Activated CD4-positive, CD25-positive, alpha-beta regulatory T cell (primary cell): Measurements from ENCODE around the gene FAIM.
"Not testable (repeated sequence)": the region's sequence is repeated elsewhere in the genome, so short reads cannot be mapped to it uniquely, and the experiment has no call there.

ENCODE experiments used
- DNase-seq, 4 experiments: peaks; one replicate each; lab custom pipeline; 2025; lab: John Stamatoyannopoulos, UW

Gene FAIM

GRCh38 chr3:138680974-138681373 lies 72.4 kb downstream of the FAIM start:
- not testable (repeated sequence) for DNase-seq

DNA sequence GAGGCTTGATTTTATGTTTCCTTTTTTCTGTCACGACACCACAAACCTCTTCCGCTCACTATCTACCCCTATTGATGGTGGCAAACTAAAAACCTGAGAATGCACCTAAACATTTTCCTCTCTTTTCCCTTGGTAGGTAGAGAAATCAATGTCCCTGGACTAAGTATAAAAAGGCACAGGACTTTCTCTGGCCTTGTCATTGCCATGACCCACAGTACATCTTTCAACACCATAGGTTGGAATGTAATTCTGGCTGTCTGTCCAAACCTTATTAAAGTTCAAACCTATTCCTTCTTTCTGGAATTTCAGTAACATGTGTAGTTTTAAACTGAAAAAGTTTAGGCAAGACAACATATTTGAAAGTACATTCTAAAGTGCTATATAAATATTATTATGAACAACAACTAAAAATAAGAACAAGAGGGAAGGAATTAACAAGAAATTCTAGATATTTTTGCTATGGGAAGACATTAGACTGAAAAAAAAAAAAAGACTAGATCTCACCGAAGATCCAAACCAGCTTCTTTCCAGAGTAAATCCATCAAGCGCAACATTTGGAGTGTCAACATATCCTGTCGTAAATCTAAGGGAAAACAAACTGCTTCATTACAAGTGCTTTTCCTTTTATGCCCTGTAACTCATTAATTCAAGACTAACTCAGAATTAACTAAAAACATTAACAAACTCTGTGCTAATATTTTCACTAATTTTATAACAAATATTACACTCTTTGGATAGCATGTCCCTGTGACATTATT lies 73.1 kb downstream of the FAIM start:
- DNase-seq: no peak

DNA sequence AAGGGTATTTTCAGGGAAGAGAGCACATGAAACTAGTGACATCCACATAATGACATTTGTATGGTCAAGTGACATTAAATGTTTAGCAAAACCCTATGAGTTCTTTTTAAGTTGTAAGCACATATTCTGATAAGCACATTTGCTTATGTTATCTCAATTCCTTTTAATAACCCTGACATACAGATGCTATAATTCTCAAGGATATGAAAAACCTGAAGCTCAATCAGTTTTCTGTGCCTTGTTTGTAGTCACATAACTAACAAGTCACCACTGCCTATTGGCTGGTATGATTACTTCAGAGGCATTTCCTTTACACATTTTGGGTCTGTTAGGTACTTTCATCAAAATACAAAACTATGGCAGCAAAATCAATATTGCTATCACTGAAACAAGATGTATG lies 74.1 kb downstream of the FAIM start:
- DNase-seq: no peak
